Sigmoid colon (tissue), 7 donors: Measurements from ENCODE around the gene FABP2. TPM values are rescaled to one million over a fixed set of nuclear protein-coding genes. Genes with fewer than 3 reads are reported as not detected.
"Not testable (repeated sequence)": the region's sequence is repeated elsewhere in the genome, so short reads cannot be mapped to it uniquely, and the experiment has no call there.

Experiments used
- DNase-seq: peaks from one replicate; pipeline ENCODE4 v3.0.0-alpha.2; 2019
- H3K27ac ChIP-seq, 4 donors: fragments of 200-600 bp; sonication (generic); one replicate each; pipeline ENCODE4 v1.5.1; 2016 to 2019; ENCODE audit warnings: mild to moderate bottlenecking in 1 of 4
- H3K27me3 ChIP-seq, 3 donors: fragments of 200-600 bp; sonication (generic); one replicate each; pipeline ENCODE4 v1.5.1; 2019; ENCODE audit warnings: mild to moderate bottlenecking in 1 of 3
- H3K36me3 ChIP-seq, 4 donors: fragments of 200-600 bp; sonication (generic); one replicate each; pipeline ENCODE4 v1.5.1; 2016 to 2019
- H3K4me1 ChIP-seq, 4 donors: fragments of 200-600 bp; sonication (generic); one replicate each; pipeline ENCODE4 v1.5.1; 2017 to 2019
- H3K4me3 ChIP-seq, 4 donors: fragments of 200-600 bp; sonication (generic); one replicate each; pipeline ENCODE4 v1.5.1; 2017 to 2019; ENCODE audit warnings: mild to moderate bottlenecking in 2 of 4, moderate library complexity in 1 of 4
- H3K9me3 ChIP-seq, 4 donors: fragments of 200-600 bp in 3 of 4; sonication (generic) in 3 of 4; one replicate each; pipeline versions ENCODE4 v1.5.1 to v1.6.1; 2013 to 2019
- EP300 ChIP-seq, 4 donors: sonication (generic); formaldehyde crosslinking; IDR thresholded peaks; one replicate each; pipeline ENCODE4 v1.6.1; 2017; ENCODE audit warnings: antibody characterized with exemption in 4 of 4
- POLR2A ChIP-seq, 2 donors: fragments of 450-650 bp; IDR thresholded peaks; one replicate each; pipeline ENCODE4 v1.6.1; 2016; ENCODE audit warnings: antibody characterized with exemption in 2 of 2, mild to moderate bottlenecking in 2 of 2, moderate library complexity in 2 of 2
- POLR2AphosphoS5 ChIP-seq, 4 donors: sonication (generic); formaldehyde crosslinking; IDR thresholded peaks; one replicate each; pipeline ENCODE4 v1.6.1; 2017; ENCODE audit warnings: antibody characterized with exemption in 4 of 4
- WGBS, 2 donors: extraction: QIAGEN DNeasy Blood & Tissue Kit; methylation state at CpG; one replicate each; pipeline ENCODE4 v1.1.7; 2013; 5-methylcytosine and 5-hydroxymethylcytosine counted together
- intact Hi-C: fragments of 100-400 bp; cut with DNase I; formaldehyde crosslinking; loops from one replicate; pipeline ENCODE4 v1.15.1; 2023
- polyA plus RNA-seq, 3 donors: library from polyadenylated mRNA; stranded (reverse); fragments of 200-250 nt; gene quantifications; one replicate each; pipeline ENCODE4 v1.2.3, GENCODE V29; 2013
- total RNA-seq, 4 donors: library from RNA; depleted of rRNA; stranded (reverse); fragments of >200 nt; gene quantifications; one replicate each; pipeline ENCODE4 v1.1.0, GENCODE V29; 2016
- TF ChIP-seq, protein P1 (sequence below), 4 experiments: fragments of 450-650 bp in 3 of 4; fragments of 200-600 bp in 1 of 4; IDR thresholded peaks; one replicate each; pipeline ENCODE4 v1.5.1; 2016 to 2019; ENCODE audit warnings: antibody characterized with exemption in 4 of 4, mild to moderate bottlenecking in 3 of 4, moderate library complexity in 2 of 4
- donor health status: healthy with polysubstance abuse.
- donor health status: Bipolar disorder and iron deficiency.
- donor health status: healthy.

Gene FABP2
- total and polyA plus RNA-seq, 7 donors, result 22.1 to 167 (median 110) TPM; not detected in 4

DNA sequence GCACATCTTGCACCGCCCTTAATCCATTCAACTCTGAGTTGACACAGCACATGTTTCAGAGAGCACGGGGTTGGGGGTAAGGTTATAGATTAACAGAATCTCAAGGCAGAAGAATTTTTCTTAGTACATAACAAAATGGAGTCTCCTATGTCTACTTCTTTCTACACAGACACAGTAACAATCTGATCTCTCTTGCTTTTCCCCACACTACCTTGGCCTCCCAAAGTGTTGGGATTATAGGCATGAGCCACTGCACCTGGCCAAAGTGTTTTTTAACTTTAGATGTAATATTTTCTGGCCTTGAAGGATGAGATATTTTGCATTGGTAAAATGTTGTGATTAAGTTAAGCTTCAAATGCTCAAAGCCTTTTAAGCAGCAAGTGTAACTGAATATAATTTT, 21.4 kb upstream of the FABP2 start:
- H3K27me3 ChIP-seq, DNase-seq, intact Hi-C loops, H3K4me1 ChIP-seq, H3K4me3 ChIP-seq, H3K27ac ChIP-seq, H3K36me3 ChIP-seq, H3K9me3 ChIP-seq: not testable (repeated sequence)
- WGBS, 2 donors, result no CpG with 5 or more reads among the region's 2 CpGs

DNA sequence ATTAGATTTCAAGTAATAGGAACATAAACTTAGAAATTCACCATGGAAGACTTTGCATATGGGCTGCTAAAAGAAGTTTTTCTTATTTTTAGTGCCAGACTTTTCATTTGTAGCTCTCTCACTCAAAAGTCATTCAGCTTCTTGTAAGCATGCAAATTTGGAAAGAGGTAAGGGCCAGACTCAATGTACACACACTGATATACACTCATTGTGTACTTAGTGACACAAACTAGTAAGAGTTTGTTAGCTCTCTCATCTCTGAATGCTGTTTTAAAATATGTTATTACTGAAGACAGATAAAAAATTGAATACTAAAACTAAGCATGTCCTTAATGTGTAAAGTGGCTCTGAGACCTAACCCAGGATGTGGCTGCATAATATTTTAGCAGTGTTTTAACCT, 18.0 kb upstream of the FABP2 start:
- H3K9me3 ChIP-seq, DNase-seq, H3K4me3 ChIP-seq, H3K27ac ChIP-seq, intact Hi-C loops, H3K4me1 ChIP-seq, H3K36me3 ChIP-seq, H3K27me3 ChIP-seq: not testable (repeated sequence)

DNA sequence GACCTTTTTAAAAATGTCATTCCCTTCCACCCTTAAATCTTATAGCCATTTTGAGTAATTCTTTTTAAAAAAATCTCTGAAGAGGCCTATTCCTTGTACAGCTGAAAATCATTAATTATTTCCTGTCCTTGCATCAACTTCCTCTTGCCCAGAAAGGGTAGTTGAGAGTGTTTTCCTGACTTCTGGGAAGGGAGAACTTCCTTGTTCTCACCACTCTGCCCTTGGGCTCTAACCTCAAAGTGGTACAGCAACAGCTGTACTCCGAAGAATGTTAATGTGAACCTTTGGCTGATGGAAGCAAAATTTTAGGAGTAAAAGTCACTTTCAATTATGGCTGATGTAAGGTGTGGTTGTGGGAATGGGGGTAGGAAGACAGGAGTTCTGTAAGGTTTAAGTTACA, 15.1 kb upstream of the FABP2 start:
- no peak overlapping the region for H3K27ac ChIP-seq
- H3K27me3 ChIP-seq, result no peaks in the 10 kb centered on the region
- no peak for DNase-seq
- 41 to 80% methylated on average over 1 of the region's 1 CpG for WGBS, 2 donors
- no peak for TF ChIP-seq POLR2A (IDR thresholded peaks at IDR 0.05)
- TF ChIP-seq, protein P1, sequence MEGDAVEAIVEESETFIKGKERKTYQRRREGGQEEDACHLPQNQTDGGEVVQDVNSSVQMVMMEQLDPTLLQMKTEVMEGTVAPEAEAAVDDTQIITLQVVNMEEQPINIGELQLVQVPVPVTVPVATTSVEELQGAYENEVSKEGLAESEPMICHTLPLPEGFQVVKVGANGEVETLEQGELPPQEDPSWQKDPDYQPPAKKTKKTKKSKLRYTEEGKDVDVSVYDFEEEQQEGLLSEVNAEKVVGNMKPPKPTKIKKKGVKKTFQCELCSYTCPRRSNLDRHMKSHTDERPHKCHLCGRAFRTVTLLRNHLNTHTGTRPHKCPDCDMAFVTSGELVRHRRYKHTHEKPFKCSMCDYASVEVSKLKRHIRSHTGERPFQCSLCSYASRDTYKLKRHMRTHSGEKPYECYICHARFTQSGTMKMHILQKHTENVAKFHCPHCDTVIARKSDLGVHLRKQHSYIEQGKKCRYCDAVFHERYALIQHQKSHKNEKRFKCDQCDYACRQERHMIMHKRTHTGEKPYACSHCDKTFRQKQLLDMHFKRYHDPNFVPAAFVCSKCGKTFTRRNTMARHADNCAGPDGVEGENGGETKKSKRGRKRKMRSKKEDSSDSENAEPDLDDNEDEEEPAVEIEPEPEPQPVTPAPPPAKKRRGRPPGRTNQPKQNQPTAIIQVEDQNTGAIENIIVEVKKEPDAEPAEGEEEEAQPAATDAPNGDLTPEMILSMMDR (IDR thresholded peaks at IDR 0.05), result no peak
- no peak for TF ChIP-seq POLR2AphosphoS5 (IDR thresholded peaks at IDR 0.05)
- no peak for TF ChIP-seq EP300 (IDR thresholded peaks at IDR 0.05)
- H3K9me3 ChIP-seq, result no peaks in the 10 kb centered on the region
- no peak overlapping the region for H3K4me3 ChIP-seq
- intact Hi-C loops, result no loop called here
- H3K4me1 ChIP-seq, result no peaks in the 10 kb centered on the region
- no peaks in the 10 kb centered on the region for H3K36me3 ChIP-seq

DNA sequence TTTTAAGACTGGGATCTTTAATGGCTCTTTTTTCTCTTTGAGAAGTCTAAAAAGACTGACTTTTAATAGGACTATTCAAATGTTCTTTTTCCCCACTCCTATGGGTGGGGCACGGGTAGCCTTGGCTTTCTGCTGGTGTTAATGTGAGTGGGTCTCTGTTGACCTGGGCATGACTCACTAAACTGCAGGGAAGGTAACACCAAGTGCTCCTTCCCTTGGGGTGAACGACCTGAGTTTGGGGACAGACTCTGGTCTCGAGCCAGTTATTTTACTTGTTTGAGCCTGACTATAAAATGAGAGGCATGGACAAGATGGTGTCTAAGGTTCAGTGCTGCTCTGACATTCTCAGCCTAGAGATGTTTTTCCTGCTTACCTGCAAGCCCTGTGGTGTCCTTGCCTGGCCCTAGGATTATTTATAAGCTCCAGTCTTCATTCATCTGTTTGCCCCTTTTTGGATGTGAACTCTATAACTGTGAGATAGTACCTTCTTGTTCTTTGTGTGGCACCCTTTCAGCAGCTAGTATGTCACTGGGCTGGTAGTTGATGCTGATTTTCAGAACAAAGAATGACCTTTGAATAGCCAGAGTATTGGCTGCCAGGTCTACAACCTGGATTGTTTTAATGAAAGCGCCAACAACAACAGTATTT, 14.5 kb upstream of the FABP2 start:
- H3K36me3 ChIP-seq, H3K27me3 ChIP-seq, H3K9me3 ChIP-seq, H3K27ac ChIP-seq, H3K4me3 ChIP-seq, H3K4me1 ChIP-seq, intact Hi-C loops, DNase-seq: not testable (repeated sequence)
- WGBS, 2 donors, result 61 to 80% methylated on average over 3 of the region's 4 CpGs

DNA sequence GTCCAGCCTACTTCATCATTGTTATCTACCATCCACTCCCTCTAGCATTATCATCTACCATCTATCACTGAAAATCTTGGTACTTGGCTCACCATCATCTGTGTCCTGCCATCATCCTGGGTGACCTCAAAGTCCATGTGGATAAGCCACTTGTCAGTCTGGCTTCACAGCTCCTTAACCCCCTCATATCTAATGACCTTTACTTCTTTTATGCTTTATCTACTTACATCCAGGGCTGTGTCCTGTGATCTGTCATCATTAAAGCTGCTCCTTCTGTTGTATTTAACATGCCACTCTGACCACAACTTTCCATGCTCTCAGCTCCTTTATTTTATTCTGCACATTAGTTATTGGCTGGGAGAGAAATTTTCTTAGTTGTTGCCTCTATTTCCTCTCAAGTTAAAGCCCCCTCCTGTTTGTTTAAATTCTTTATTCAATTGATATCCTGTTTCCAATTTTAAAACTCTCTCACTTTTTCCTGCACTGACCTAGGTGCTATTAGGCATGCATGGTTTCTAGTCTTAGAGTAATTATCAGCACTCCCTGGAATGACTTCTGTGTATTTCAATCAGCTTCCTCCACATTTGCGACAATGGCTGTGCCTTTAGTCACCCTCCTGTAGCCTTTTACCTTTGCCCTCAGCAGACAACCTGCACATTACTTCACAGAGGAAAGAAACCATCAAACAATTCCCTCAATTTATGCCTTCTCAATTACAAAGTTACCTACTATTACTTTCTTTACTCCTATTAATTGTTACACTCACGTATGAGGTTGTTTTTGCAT, 8.1 kb upstream of the FABP2 start:
- Histone ChIP-seq H3K4me1 (no peaks in the 10 kb centered on the region), H3K36me3 (no peaks in the 10 kb centered on the region), H3K4me3 (no peak overlapping the region), H3K9me3 (no peaks in the 10 kb centered on the region), H3K27me3 (no peaks in the 10 kb centered on the region), H3K27ac (no peak overlapping the region)
- intact Hi-C loops, result no loop called here
- no peak for TF ChIP-seq POLR2A (IDR thresholded peaks at IDR 0.05)
- TF ChIP-seq EP300 (IDR thresholded peaks at IDR 0.05), result no peak
- no peak for TF ChIP-seq POLR2AphosphoS5 (IDR thresholded peaks at IDR 0.05)
- TF ChIP-seq, protein P1 (IDR thresholded peaks at IDR 0.05), result no peak
- WGBS, 2 donors, result 58 to 64% methylated on average over 2 of the region's 2 CpGs
- DNase-seq, result no peak

DNA sequence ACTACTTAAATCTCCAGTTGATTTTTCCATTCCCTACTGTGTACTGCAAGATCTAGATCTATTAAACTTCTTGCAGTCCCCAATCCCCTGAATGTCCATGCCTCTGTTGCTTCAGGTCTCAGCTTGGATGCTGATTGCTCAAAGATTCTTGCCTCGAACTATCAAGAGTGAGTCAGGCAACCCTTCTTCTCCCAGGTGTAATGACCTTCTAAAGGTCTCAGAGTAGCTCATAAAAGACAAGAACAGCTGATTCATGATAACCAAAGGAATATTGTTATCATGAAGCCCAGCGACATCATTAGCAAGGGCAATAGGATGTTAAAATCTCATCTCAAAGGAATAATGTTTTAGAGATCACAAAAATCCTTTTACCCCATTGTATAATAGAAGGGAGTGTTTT, 6.8 kb upstream of the FABP2 start:
- no peaks in the 10 kb centered on the region for H3K9me3 ChIP-seq
- H3K27ac ChIP-seq, result no peak overlapping the region
- no peak for DNase-seq
- TF ChIP-seq POLR2A (IDR thresholded peaks at IDR 0.05), result no peak
- TF ChIP-seq, protein P1 (IDR thresholded peaks at IDR 0.05), result no peak
- no peak for TF ChIP-seq POLR2AphosphoS5 (IDR thresholded peaks at IDR 0.05)
- no peak for TF ChIP-seq EP300 (IDR thresholded peaks at IDR 0.05)
- 67 to 80% methylated on average over 2 of the region's 2 CpGs for whole genome bisulfite sequencing, 2 donors
- no peaks in the 10 kb centered on the region for H3K27me3 ChIP-seq
- no peaks in the 10 kb centered on the region for H3K4me1 ChIP-seq
- intact Hi-C loops, result no loop called here
- no peak overlapping the region for H3K4me3 ChIP-seq
- H3K36me3 ChIP-seq, result no peaks in the 10 kb centered on the region
